GM18951 (cell line): ENCODE results near the gene SPEN.

ENCODE experiments used
- POLR2A ChIP-seq: IDR thresholded peaks from 4 replicates; pipeline ENCODE4 v1.6.1; 2011; ENCODE audit warnings: mild to moderate bottlenecking; ENCODE audit not compliant: insufficient read length, insufficient read depth; ENCODE audit errors: extremely low read depth
- in situ Hi-C: fragments of 300-500 bp; cut with MboI; formaldehyde crosslinking; loops from one replicate; pipeline ENCODE4 v1.12.0; 2022; ENCODE audit warnings: low sequenced_read_pairs, mixed read lengths, inconsistent platforms; ENCODE audit not compliant: unreplicated experiment

Gene SPEN

DNA sequence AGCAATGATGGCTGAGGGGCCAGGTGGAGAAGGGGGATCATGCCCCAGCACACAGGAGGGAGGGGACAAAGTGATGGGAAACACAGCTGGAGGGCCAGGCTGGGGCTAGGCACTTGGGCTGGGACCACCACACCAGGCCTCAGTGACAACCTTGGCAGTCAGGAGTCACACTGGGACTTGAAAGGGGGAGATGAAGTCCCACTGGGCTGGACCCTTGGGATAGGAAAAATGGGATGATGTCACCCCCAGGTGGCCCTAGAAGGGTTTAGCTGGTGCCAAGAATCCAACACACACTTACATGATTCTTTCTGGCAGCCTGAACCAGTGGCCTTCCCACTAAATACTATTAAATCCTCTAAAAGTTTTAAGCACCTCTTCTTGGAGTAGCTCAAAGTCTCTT is 111.3 kb downstream of the SPEN start:
- in situ Hi-C loops: no loop called here
- no peak for TF ChIP-seq POLR2A

- TF ChIP-seq POLR2A: no peak
These were observed 111.9 kb downstream of the SPEN start for GRCh38 chr1:15959424-15959823.

DNA sequence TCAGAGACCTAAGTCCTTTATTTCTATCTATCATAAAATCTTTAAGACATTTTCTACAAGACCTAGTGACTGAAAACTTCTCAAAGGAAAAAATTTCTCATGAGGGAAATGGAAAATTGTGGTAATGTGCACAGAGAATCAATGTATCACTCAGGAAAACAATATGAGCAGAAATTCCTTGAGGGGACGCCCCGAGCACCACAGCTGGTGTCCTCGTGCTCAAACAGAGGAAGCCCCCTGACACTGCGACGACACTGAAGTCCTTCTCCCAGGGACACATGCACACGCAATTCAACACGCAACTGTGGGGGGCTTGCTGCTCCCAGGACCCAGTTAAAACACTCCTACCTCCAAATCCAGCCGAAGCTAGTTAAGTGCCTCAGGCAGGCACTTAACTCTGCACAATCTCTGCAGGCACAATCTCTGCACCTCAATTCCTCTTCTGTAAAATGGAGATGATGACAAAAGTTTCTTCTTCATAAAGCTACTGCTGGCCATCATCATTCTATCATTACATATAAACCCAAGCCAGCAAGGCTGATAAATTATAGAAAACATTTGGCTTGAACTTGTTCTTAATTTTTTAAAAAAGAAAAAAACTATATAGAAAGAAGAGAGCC is 112.4 kb downstream of the SPEN start:
- in situ Hi-C loops: no loop called here

More at GRCh38 chr1:15959424-15959823, 111.9 kb downstream of the SPEN start:
- in situ Hi-C loops: no loop called here

DNA sequence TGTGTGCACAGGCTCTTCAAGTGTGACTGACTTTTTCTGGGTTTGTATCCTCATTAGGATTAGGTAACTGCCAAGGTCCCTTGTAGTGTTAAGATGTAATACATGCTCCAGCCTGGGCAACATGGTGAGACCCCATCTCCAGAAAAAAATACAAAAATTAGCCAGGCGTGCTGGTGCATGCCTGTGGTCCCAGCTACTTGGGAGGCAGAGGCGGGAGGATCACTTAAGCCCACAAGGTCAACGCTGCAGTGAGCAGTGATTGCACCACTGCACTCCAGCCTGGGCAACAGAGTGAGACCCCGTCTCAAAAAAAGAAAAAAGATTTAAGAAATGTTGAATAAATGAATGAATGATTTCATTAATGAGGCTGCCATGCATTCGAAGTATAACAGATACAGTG is 113.3 kb downstream of the SPEN start:
- in situ Hi-C loops: no loop called here
- no peak for TF ChIP-seq POLR2A

More for the DNA sequence above, 112.4 kb downstream of the SPEN start:
- TF ChIP-seq POLR2A: no peak

DNA sequence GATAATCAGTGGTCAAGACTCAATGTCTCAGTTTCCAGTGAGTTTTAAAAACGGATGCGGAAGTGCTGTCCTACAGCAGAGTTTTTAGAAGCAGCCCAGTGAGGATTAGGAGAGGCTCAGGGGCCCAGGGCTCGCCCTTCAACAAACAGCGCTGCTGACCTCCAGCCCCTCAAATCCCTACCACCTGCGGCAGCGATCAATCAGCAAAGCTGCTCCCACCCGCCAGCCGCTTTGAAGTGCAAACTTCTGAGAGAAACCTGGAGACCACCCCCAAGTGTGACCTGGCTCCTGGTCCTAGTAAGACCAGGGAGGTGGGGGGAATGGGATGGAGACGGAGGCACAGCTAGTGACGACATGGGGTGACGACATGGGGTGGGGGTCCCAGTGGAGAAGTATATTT is 114.0 kb downstream of the SPEN start:
- in situ Hi-C loops: no loop called here
- TF ChIP-seq POLR2A: no peak

GRCh38 chr1:15962176-15962575 is 114.7 kb downstream of the SPEN start:
- TF ChIP-seq POLR2A: no peak
- in situ Hi-C loops: no loop called here

DNA sequence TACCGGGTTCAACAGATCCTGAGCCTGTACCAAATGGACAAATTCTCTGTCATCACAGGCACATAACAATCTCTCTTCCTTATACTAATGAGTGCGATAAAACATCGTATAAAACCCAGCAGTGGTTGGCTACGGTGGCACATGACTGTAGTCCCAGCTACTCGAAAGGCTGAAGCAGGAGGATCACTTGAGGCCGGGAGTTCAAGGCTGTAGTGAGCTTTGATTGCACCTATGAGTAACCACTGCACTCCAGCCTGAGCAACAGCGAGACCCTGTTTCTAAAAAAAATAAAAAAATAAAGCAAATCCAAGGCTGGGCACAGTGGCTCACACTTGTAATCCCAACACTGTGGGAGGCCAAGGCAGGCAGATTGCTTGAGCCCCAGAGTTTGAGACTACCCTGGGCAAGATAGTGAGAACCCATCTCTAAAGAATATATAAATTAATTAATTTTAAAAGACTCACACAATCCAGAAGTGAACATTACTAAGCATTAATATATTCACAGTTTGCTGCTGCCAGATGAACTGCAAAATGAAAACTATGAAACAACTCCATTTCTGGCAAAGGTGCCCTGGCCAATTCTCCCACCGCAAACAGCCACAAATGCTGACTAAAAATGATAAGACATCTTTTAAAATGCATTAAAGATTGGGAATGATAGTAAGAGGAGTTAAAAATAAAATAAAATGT is 115.3 kb downstream of the SPEN start:
- in situ Hi-C loops: no loop called here
- TF ChIP-seq POLR2A: no peak

DNA sequence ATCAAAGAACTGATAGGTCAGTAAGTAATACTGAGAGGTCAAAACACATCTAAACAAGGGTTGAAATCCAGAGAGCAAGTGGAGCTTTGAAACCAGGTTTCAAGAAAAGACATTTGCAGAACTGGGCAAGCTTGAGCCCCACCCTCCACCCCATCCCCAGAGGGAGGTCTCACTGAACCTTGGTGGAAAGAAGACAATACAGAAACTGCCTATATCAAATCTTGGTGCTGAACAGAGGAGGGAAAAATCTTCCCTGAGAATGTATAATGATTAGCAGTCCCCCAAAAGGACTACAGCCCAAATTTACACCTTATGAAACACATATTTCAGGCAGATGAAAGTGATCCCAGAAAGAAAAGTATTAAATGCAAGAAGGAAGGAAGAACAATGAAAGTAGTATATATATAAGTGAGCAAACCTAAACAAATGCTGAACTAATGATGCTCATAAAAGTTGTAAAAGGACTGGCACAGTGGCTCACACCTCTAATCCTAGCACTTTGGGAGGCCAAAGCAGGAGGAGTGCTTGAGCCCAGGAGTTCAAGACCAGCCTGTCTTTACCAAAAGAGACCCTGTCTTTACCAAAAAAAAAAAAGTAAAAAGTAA is 116.0 kb downstream of the SPEN start:
- no peak for TF ChIP-seq POLR2A
- in situ Hi-C loops: no loop called here

- in situ Hi-C loops: no loop called here
- no peak for TF ChIP-seq POLR2A
These were observed 116.6 kb downstream of the SPEN start for GRCh38 chr1:15963968-15964648.

GRCh38 chr1:15965228-15965767 is 117.8 kb downstream of the SPEN start:
- TF ChIP-seq POLR2A: no peak
- in situ Hi-C loops: no loop called here

DNA sequence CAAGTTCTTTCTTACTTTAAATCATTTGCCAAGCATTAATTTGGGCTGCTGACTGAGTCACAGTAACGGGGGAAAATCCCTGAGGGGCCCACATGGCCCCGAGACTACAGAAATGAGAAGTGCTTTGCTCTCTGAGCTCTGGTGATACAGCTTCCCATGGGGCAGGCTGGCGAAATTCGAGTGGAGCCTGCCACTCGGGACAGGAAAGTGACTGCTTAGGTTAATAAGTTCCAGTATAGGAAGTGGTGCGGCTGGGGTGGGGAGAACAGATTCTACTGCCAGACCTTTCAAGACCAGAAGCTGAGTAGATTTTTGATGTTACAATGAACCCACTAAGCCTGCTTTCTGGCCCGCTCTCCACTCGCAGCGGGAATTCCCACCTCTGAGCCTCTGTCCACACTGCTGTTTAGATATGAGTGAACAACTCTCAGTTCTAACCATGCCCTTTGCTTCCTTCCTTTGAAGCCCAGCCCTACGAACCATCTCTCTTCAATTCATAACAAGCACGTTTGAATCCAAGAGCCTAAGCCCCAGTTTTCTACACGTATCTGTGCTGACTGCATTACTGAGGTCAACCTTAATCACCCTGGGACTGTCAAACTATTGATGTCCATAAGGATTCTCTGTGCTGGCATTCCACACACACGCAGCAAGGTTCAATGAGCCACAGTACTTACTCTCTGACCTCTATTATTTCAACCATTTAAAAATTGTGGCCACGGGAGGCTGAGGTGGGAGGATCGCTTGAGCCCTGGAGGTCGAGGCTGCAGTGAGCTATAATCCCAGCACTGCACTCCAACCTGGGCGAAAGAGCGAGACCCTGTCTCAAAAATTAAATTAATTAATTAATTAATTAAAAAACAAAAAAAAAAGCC is 118.8 kb downstream of the SPEN start:
- in situ Hi-C loops: no loop called here
- TF ChIP-seq POLR2A: no peak

DNA sequence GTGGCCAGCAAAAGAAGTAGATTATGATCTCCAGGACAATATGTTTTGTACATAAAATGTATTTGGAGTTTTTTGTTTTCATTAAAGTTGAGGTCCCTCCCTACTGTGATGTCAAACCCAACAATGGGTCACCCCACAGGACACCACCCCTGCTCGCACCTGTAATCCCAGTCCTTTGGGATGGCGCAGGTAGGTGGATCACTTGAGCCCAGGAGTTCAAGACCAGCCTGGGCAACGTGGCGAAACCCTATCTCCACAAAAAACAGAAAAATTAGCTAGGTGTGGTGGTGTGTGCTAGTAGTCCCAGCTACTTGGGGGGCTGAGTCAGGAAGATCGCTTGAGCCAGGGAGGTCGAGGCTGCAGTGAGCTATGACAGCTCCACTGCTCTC is 119.4 kb downstream of the SPEN start:
- in situ Hi-C loops: no loop called here
- TF ChIP-seq POLR2A: no peak
